ENCODE data around the gene H3-3A. TPM values are rescaled to one million over a fixed set of nuclear protein-coding genes. Genes with fewer than 3 reads are reported as not detected.

The H3-3A gene
- polyA plus RNA-seq, 1 of the 3 experiments (the other 2 are of a cell fraction), result 315 TPM

DNA sequence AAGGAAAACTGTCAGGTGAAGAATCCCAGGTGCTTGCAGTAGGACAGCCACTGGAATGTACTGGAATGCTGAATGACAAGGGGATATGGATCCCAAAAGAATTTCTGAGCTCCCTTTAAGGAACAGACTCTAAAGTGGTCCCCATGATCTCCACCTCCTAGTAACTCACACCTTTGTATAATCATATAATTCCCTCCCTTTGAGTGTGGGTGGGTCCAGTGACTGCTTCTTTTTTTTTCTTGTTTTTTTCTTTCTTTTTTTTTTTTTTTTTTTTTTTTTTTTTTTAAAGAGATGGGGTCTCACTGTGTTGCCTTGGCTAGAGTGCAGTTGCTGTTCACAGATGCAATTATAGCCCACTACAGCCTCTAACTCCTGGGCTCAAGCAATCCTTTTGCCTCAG, 28.5 kb upstream of the H3-3A start:
- POLR2A ChIA-PET, result no interaction called here
- no peaks in the 10 kb centered on the region for H3K79me2 ChIP-seq (ENCODE audit: insufficient read depth)
- H3K27ac ChIP-seq (ENCODE audit: low read depth in 2 of 2, low read length in 1 of 2), result no peak overlapping the region
- no peaks in the 10 kb centered on the region for H3F3A ChIP-seq (replicated peaks; ENCODE audit: insufficient read depth)
- H3K9ac ChIP-seq, result no peak overlapping the region
- H4K20me1 ChIP-seq (ENCODE audit: insufficient read depth), result no peaks in the 10 kb centered on the region
- H3K4me1 ChIP-seq (ENCODE audit: control insufficient read depth in 1 of 2, insufficient read depth in 2 of 2, low read depth in 1 of 2, low read length in 1 of 2), result peaks cover 0 to 3% of the 10 kb centered on the region in 2 experiments; a peak in 2 of 4 replicates
- H3K4me2 ChIP-seq, result no peak overlapping the region
- no peaks in the 10 kb centered on the region for H3K9me2 ChIP-seq
- H3K27me3 ChIP-seq (ENCODE audit: insufficient read depth), result no peaks in the 10 kb centered on the region
- H3K36me3 ChIP-seq (replicated peaks in 1 of 2; ENCODE audit: control insufficient read depth in 1 of 2, insufficient read depth in 2 of 2, low read length in 1 of 2), result no peaks in the 10 kb centered on the region
- no peak for TF ChIP-seq CHD2 (IDR thresholded peaks at IDR 0.05; ENCODE audit: low read length, partially characterized antibody)
- no peak for TF ChIP-seq NRF1 (IDR thresholded peaks at IDR 0.05; ENCODE audit: low read depth, low read length)
- no peak for TF ChIP-seq JUND (IDR thresholded peaks at IDR 0.05)
- TF ChIP-seq, protein P1, sequence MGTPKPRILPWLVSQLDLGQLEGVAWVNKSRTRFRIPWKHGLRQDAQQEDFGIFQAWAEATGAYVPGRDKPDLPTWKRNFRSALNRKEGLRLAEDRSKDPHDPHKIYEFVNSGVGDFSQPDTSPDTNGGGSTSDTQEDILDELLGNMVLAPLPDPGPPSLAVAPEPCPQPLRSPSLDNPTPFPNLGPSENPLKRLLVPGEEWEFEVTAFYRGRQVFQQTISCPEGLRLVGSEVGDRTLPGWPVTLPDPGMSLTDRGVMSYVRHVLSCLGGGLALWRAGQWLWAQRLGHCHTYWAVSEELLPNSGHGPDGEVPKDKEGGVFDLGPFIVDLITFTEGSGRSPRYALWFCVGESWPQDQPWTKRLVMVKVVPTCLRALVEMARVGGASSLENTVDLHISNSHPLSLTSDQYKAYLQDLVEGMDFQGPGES (IDR thresholded peaks at IDR 0.05; ENCODE audit: low read depth, low read length), result no peak
- TF ChIP-seq YY1 (IDR thresholded peaks at IDR 0.05; ENCODE audit: low read depth), result no peak
- no peak for TF ChIP-seq MEF2A (IDR thresholded peaks at IDR 0.05; ENCODE audit: borderline replicate concordance, low read depth)
- TF ChIP-seq, protein P2, sequence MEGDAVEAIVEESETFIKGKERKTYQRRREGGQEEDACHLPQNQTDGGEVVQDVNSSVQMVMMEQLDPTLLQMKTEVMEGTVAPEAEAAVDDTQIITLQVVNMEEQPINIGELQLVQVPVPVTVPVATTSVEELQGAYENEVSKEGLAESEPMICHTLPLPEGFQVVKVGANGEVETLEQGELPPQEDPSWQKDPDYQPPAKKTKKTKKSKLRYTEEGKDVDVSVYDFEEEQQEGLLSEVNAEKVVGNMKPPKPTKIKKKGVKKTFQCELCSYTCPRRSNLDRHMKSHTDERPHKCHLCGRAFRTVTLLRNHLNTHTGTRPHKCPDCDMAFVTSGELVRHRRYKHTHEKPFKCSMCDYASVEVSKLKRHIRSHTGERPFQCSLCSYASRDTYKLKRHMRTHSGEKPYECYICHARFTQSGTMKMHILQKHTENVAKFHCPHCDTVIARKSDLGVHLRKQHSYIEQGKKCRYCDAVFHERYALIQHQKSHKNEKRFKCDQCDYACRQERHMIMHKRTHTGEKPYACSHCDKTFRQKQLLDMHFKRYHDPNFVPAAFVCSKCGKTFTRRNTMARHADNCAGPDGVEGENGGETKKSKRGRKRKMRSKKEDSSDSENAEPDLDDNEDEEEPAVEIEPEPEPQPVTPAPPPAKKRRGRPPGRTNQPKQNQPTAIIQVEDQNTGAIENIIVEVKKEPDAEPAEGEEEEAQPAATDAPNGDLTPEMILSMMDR (IDR thresholded peaks at IDR 0.05), result no peak
- TF ChIP-seq, protein P3, sequence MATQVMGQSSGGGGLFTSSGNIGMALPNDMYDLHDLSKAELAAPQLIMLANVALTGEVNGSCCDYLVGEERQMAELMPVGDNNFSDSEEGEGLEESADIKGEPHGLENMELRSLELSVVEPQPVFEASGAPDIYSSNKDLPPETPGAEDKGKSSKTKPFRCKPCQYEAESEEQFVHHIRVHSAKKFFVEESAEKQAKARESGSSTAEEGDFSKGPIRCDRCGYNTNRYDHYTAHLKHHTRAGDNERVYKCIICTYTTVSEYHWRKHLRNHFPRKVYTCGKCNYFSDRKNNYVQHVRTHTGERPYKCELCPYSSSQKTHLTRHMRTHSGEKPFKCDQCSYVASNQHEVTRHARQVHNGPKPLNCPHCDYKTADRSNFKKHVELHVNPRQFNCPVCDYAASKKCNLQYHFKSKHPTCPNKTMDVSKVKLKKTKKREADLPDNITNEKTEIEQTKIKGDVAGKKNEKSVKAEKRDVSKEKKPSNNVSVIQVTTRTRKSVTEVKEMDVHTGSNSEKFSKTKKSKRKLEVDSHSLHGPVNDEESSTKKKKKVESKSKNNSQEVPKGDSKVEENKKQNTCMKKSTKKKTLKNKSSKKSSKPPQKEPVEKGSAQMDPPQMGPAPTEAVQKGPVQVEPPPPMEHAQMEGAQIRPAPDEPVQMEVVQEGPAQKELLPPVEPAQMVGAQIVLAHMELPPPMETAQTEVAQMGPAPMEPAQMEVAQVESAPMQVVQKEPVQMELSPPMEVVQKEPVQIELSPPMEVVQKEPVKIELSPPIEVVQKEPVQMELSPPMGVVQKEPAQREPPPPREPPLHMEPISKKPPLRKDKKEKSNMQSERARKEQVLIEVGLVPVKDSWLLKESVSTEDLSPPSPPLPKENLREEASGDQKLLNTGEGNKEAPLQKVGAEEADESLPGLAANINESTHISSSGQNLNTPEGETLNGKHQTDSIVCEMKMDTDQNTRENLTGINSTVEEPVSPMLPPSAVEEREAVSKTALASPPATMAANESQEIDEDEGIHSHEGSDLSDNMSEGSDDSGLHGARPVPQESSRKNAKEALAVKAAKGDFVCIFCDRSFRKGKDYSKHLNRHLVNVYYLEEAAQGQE (IDR thresholded peaks at IDR 0.05; ENCODE audit: low read depth, low read length), result no peak
- TF ChIP-seq FOXJ3 (CRISPR knock-in tag; IDR thresholded peaks at IDR 0.05), result no peak
- no peak for TF ChIP-seq GABPA (IDR thresholded peaks at IDR 0.05; ENCODE audit: low read depth)
- TF ChIP-seq EZH2phosphoT487 (IDR thresholded peaks at IDR 0.05; ENCODE audit: borderline replicate concordance, low read depth), result no peak
- no peak for TF ChIP-seq TCF12 (IDR thresholded peaks at IDR 0.05)
- TF ChIP-seq RCOR1 (IDR thresholded peaks at IDR 0.05; ENCODE audit: low read length), result no peak
- TF ChIP-seq, protein P4, sequence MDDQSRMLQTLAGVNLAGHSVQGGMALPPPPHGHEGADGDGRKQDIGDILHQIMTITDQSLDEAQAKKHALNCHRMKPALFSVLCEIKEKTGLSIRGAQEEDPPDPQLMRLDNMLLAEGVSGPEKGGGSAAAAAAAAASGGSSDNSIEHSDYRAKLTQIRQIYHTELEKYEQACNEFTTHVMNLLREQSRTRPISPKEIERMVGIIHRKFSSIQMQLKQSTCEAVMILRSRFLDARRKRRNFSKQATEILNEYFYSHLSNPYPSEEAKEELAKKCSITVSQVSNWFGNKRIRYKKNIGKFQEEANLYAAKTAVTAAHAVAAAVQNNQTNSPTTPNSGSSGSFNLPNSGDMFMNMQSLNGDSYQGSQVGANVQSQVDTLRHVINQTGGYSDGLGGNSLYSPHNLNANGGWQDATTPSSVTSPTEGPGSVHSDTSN (IDR thresholded peaks at IDR 0.05), result no peak
- no peak for TF ChIP-seq TEAD4 (IDR thresholded peaks at IDR 0.05; ENCODE audit: borderline replicate concordance, insufficient read depth)
- no peak overlapping the region for H3K4me3 ChIP-seq (ENCODE audit: low read depth in 2 of 2, low read length in 1 of 2)
- 0 out of 2 replicates have a peak overlapping the region, but pooled peaks have one; percentile 11 for H2AFZ ChIP-seq (ENCODE audit: low read depth)
- CTCF ChIA-PET, result interaction anchor here (0.6 to 1.3 kb wide), 2 partner anchors 46 to 49 kb away, joined by 3 to 4 read pairs; no protein-coding TSS in a partner anchor
- no peak for DNase-seq
- no peaks in the 10 kb centered on the region for H3K9me3 ChIP-seq
